ENCODE measurements around the gene MIPOL1. TPM values are rescaled to one million over a fixed set of nuclear protein-coding genes. Genes with fewer than 3 reads are reported as not detected.

Gene MIPOL1
- total and polyA plus RNA-seq, 2 donors from 2014 or later, result 4.4 to 14.8 TPM

- H3K4me3 ChIP-seq (ENCODE audit: low read length in 3 of 3), result no peak overlapping the region
- H3K27ac ChIP-seq (ENCODE audit: low read depth in 2 of 2, low read length in 2 of 2), result no peak overlapping the region
- intact Hi-C loops (cut with DNase I), result no loop called here
- H3K4me1 ChIP-seq (ENCODE audit: control insufficient read depth in 2 of 3, insufficient read depth in 2 of 3, low read depth in 1 of 3, low read length in 3 of 3), result no peaks in the 10 kb centered on the region
- FAIRE-seq, result no peak
- no peaks in the 10 kb centered on the region for H3K36me3 ChIP-seq (ENCODE audit: control insufficient read depth in 2 of 3, insufficient read depth in 3 of 3, low read length in 3 of 3)
- no peaks in the 10 kb centered on the region for H3K27me3 ChIP-seq (ENCODE audit: control insufficient read depth, insufficient read depth, low read length)
- no peak for DNase-seq
- no peak overlapping the region for H3K9ac ChIP-seq (ENCODE audit: low read length in 3 of 3)
- no peaks in the 10 kb centered on the region for H3K9me3 ChIP-seq (ENCODE audit: control insufficient read depth in 2 of 3, insufficient read depth in 1 of 3, low read length in 3 of 3)
- no peak for TF ChIP-seq CTCF (IDR thresholded peaks at IDR 0.05; ENCODE audit: borderline replicate concordance, extremely low read depth, insufficient read depth)
Observed at GRCh38 chr14:37474191-37474590, 276.5 kb downstream of the MIPOL1 start.

GRCh38 chr14:37480446-37481290 lies 282.9 kb downstream of the MIPOL1 start:
- Histone ChIP-seq H3K36me3 (ENCODE audit: control insufficient read depth in 2 of 3, insufficient read depth in 3 of 3, low read length in 3 of 3) (no peaks in the 10 kb centered on the region), H3K4me3 (ENCODE audit: low read length in 3 of 3) (no peak overlapping the region), H3K27me3 (ENCODE audit: control insufficient read depth, insufficient read depth, low read length) (no peaks in the 10 kb centered on the region), H3K4me1 (ENCODE audit: control insufficient read depth in 2 of 3, insufficient read depth in 2 of 3, low read depth in 1 of 3, low read length in 3 of 3) (no peaks in the 10 kb centered on the region), H3K9me3 (ENCODE audit: control insufficient read depth in 2 of 3, insufficient read depth in 1 of 3, low read length in 3 of 3) (peaks cover 0 to 2% (median 2%) of the 10 kb centered on the region in 3 donors), H3K27ac (ENCODE audit: low read depth in 2 of 2, low read length in 2 of 2) (no peak overlapping the region), H3K9ac (ENCODE audit: low read length in 3 of 3) (no peak overlapping the region)
- DNase-seq, result no peak
- no peak for FAIRE-seq
- intact Hi-C loops (cut with DNase I), result no loop called here
- no peak for TF ChIP-seq CTCF (IDR thresholded peaks at IDR 0.05; ENCODE audit: borderline replicate concordance, extremely low read depth, insufficient read depth)

GRCh38 chr14:37482428-37482827 lies 284.7 kb downstream of the MIPOL1 start:
- H3K9me3 ChIP-seq (ENCODE audit: control insufficient read depth in 2 of 3, insufficient read depth in 1 of 3, low read length in 3 of 3), result peaks cover 0 to 2% (median 2%) of the 10 kb centered on the region in 3 donors
- intact Hi-C loops (cut with DNase I), result no loop called here
- no peak for FAIRE-seq
- no peak for DNase-seq
- no peak for TF ChIP-seq CTCF (IDR thresholded peaks at IDR 0.05; ENCODE audit: borderline replicate concordance, extremely low read depth, insufficient read depth)
- no peaks in the 10 kb centered on the region for H3K4me1 ChIP-seq (ENCODE audit: control insufficient read depth in 2 of 3, insufficient read depth in 2 of 3, low read depth in 1 of 3, low read length in 3 of 3)
- no peak overlapping the region for H3K4me3 ChIP-seq (ENCODE audit: low read length in 3 of 3)
- no peaks in the 10 kb centered on the region for H3K36me3 ChIP-seq (ENCODE audit: control insufficient read depth in 2 of 3, insufficient read depth in 3 of 3, low read length in 3 of 3)
- no peak overlapping the region for H3K9ac ChIP-seq (ENCODE audit: low read length in 3 of 3)
- no peaks in the 10 kb centered on the region for H3K27me3 ChIP-seq (ENCODE audit: control insufficient read depth, insufficient read depth, low read length)
- no peak overlapping the region for H3K27ac ChIP-seq (ENCODE audit: low read depth in 2 of 2, low read length in 2 of 2)
